Effector memory CD8-positive, alpha-beta T cell (primary cell): ENCODE results near the gene FCHO1.
"Not testable (repeated sequence)": the region's sequence is repeated elsewhere in the genome, so short reads cannot be mapped to it uniquely, and the experiment has no call there.

Experiments used
- ATAC-seq: fragments of 150-1000 bp; cut with Tn5 transposase; replicated peaks from 2 replicates; pipeline ENCODE4 v1.10.0; 2021; ENCODE audit warnings: mild to moderate bottlenecking, moderate library complexity
- DNase-seq, 3 experiments: peaks; one replicate each; pipeline ENCODE4 v3.0.0; 2021
- H3K27ac Mint-ChIP-seq, 2 donors: one replicate each; pipeline ENCODE4 v1.8.0; 2022; ENCODE audit warnings: mild to moderate bottlenecking in 2 of 2, mixed read lengths in 2 of 2, moderate library complexity in 2 of 2
- H3K27me3 Mint-ChIP-seq, 2 donors: one replicate each; pipeline ENCODE4 v1.8.0; 2022; ENCODE audit warnings: mixed read lengths in 2 of 2
- H3K36me3 Mint-ChIP-seq: one replicate; pipeline ENCODE4 v1.8.0; 2022; ENCODE audit warnings: mild to moderate bottlenecking, moderate library complexity, mixed read lengths; ENCODE audit not compliant: insufficient read depth
- H3K4me1 Mint-ChIP-seq, 2 donors: one replicate each; pipeline ENCODE4 v1.8.0; 2022; ENCODE audit warnings: low read depth in 2 of 2, mixed read lengths in 2 of 2
- H3K4me3 Mint-ChIP-seq, 2 donors: one replicate each; pipeline ENCODE4 v1.8.0; 2022; ENCODE audit warnings: mild to moderate bottlenecking in 2 of 2, mixed read lengths in 2 of 2, moderate library complexity in 2 of 2
- H3K9me3 Mint-ChIP-seq, 2 donors: one replicate each; pipeline ENCODE4 v1.8.0; 2022; ENCODE audit warnings: mixed read lengths in 2 of 2

Gene FCHO1

GRCh38 chr19:17778251-17778967 lies 27.1 kb downstream of the FCHO1 start:
- peaks cover 10 to 22% of the 10 kb centered on the region in 2 donors for H3K4me1 Mint-ChIP-seq

GRCh38 chr19:17778968-17779929 lies 28.0 kb downstream of the FCHO1 start:
- no peak for DNase-seq
- peaks cover 23% of the 10 kb centered on the region for H3K36me3 Mint-ChIP-seq
- no peaks in the 10 kb centered on the region for H3K27me3 Mint-ChIP-seq
- peak overlapping the region in 1 of 2 donors; percentile 5 for H3K4me3 Mint-ChIP-seq
- peak overlapping the region; percentile 39 to 65 for H3K27ac Mint-ChIP-seq
- no peak for ATAC-seq
- peaks cover 15 to 23% of the 10 kb centered on the region in 2 donors for H3K4me1 Mint-ChIP-seq
- H3K9me3 Mint-ChIP-seq: no peaks in the 10 kb centered on the region

More at GRCh38 chr19:17778251-17778967, 27.1 kb downstream of the FCHO1 start:
- H3K36me3 Mint-ChIP-seq: peaks cover 22% of the 10 kb centered on the region
- no peak for DNase-seq
- H3K27me3 Mint-ChIP-seq: no peaks in the 10 kb centered on the region
- peak; percentile 52 for ATAC-seq
- no peaks in the 10 kb centered on the region for H3K9me3 Mint-ChIP-seq
- H3K27ac Mint-ChIP-seq: peak overlapping the region; percentile 39 to 57
- no peak overlapping the region for H3K4me3 Mint-ChIP-seq

DNA sequence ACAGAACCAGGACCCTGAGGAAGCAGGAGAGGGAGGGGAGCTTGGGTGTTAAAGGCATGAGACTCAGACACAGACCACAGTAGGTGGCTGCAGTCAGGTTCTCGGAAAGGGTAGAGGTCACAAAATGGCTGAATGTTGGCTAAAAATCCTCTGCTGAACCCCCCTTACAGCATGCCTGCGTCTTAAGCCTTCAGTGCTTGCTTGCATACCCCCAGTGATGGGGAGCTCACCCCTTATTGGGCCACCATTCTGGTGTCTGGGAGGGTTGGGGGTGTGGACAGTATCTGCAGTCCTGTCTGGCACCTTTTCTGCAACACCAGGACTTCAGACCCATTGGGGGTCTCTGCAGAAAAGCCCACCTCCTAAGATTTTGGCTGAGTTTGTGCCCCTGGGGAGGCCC lies 29.5 kb downstream of the FCHO1 start:
- H3K4me1 Mint-ChIP-seq: peaks cover 13 to 24% of the 10 kb centered on the region in 2 donors

GRCh38 chr19:17783721-17784120 lies 32.4 kb downstream of the FCHO1 start:
- H3K27me3 Mint-ChIP-seq, H3K9me3 Mint-ChIP-seq, H3K4me3 Mint-ChIP-seq, DNase-seq, ATAC-seq: not testable (repeated sequence)
- peaks cover 36% of the 10 kb centered on the region for H3K36me3 Mint-ChIP-seq
- peak overlapping the region in 1 of 2 donors; percentile 35 for H3K27ac Mint-ChIP-seq
- H3K4me1 Mint-ChIP-seq: peaks cover 14 to 21% of the 10 kb centered on the region in 2 donors

More for the DNA sequence above, 29.5 kb downstream of the FCHO1 start:
- Mint-ChIP-seq H3K27me3 (no peaks in the 10 kb centered on the region), H3K9me3 (no peaks in the 10 kb centered on the region), H3K27ac (no peak overlapping the region), H3K36me3 (peaks cover 30% of the 10 kb centered on the region), H3K4me3 (no peak overlapping the region)
- ATAC-seq: no peak
- DNase-seq: no peak

- Mint-ChIP-seq H3K27ac (peak overlapping the region; percentile 35), H3K36me3 (peaks cover 36% of the 10 kb centered on the region), H3K4me3 (no peak overlapping the region), H3K27me3 (no peaks in the 10 kb centered on the region), H3K9me3 (no peaks in the 10 kb centered on the region), H3K4me1 (peaks cover 17 to 19% of the 10 kb centered on the region in 2 donors)
- ATAC-seq (peak; percentile 74), DNase-seq (peak; percentile 67 to 73 (median 70))
These were observed 33.1 kb downstream of the FCHO1 start for GRCh38 chr19:17784201-17785008.

GRCh38 chr19:17787274-17787913 lies 36.1 kb downstream of the FCHO1 start:
- Mint-ChIP-seq H3K27ac (no peak overlapping the region), H3K4me1 (peaks cover 24 to 35% of the 10 kb centered on the region in 2 donors), H3K27me3 (no peaks in the 10 kb centered on the region), H3K36me3 (peaks cover 31% of the 10 kb centered on the region), H3K9me3 (no peaks in the 10 kb centered on the region), H3K4me3 (no peak overlapping the region)
- ATAC-seq: no peak
- no peak for DNase-seq

GRCh38 chr19:17788632-17789031 lies 37.4 kb downstream of the FCHO1 start:
- peaks cover 0 to 1% of the 10 kb centered on the region in 2 donors for H3K27me3 Mint-ChIP-seq
- H3K27ac Mint-ChIP-seq: peak overlapping the region; percentile 73 to 92
- peaks cover 23% of the 10 kb centered on the region for H3K36me3 Mint-ChIP-seq
- H3K4me1 Mint-ChIP-seq: peaks cover 22 to 35% of the 10 kb centered on the region in 2 donors
- ATAC-seq (no peak), DNase-seq (no peak)
- H3K4me3 Mint-ChIP-seq: no peak overlapping the region
- H3K9me3 Mint-ChIP-seq: no peaks in the 10 kb centered on the region

DNA sequence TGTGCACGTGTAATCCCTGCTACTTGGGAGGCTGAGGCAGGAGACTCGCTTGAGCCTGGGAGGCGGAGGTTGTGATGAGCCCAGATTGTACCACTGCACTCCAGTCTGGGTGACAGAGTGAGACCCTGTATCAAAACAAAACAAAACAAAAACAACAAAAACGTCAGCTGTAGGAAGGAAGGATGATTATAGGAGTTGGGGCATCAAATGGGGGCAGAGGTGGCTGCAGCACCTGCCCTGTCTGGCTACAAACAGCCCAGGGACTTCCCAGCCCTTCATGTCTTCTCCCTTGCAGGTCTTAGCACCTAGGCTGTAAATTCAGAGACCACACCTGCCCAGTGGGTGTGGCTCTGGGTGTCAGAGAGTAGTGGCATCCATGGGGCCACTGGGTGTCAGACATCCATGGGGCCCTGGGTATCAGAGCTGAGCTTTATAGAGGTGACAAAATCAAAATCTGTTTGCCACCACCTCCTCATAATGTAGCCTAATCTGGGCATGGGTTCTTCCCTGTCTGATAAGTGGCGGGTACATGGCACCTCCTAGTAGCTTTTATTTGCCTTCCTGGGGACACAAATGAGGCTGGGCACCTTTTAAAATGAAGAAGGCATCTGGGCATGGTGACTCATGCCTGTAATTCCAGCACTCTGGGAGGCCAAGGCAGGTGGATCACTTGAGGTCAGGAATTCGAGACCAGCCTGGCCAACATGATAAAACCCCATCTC lies 38.9 kb downstream of the FCHO1 start:
- peak overlapping the region; percentile 38 to 92 for H3K27ac Mint-ChIP-seq
- peak; percentile 79 for ATAC-seq
- H3K27me3 Mint-ChIP-seq: peaks cover 0 to 17% of the 10 kb centered on the region in 2 donors
- no peak overlapping the region for H3K4me3 Mint-ChIP-seq
- peaks cover 13% of the 10 kb centered on the region for H3K36me3 Mint-ChIP-seq
- no peak for DNase-seq
- H3K9me3 Mint-ChIP-seq: no peaks in the 10 kb centered on the region
- peaks cover 25 to 32% of the 10 kb centered on the region in 2 donors for H3K4me1 Mint-ChIP-seq

DNA sequence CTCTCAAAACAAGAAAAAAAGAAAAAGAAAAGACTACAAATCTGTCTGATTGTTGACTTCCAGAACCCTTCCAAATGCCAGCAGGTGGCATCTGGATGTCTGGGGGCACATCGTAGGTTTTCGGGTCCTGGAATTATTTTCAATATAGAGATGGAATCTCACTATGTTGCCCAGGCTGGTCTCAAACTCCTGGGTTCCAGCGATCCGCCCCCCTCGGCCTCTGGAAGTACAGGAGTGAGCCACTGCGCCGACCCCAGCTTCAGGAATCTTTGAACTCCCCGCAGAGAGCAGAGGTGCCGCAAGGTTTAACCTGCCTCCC lies 43.1 kb downstream of the FCHO1 start:
- Mint-ChIP-seq H3K4me1 (peaks cover 22 to 31% of the 10 kb centered on the region in 2 donors), H3K27ac (no peak overlapping the region), H3K36me3 (no peaks in the 10 kb centered on the region), H3K27me3 (peaks cover 0 to 25% of the 10 kb centered on the region in 2 donors), H3K4me3 (peak overlapping the region; percentile 38 to 59), H3K9me3 (no peaks in the 10 kb centered on the region)
- ATAC-seq (no peak), DNase-seq (no peak)

DNA sequence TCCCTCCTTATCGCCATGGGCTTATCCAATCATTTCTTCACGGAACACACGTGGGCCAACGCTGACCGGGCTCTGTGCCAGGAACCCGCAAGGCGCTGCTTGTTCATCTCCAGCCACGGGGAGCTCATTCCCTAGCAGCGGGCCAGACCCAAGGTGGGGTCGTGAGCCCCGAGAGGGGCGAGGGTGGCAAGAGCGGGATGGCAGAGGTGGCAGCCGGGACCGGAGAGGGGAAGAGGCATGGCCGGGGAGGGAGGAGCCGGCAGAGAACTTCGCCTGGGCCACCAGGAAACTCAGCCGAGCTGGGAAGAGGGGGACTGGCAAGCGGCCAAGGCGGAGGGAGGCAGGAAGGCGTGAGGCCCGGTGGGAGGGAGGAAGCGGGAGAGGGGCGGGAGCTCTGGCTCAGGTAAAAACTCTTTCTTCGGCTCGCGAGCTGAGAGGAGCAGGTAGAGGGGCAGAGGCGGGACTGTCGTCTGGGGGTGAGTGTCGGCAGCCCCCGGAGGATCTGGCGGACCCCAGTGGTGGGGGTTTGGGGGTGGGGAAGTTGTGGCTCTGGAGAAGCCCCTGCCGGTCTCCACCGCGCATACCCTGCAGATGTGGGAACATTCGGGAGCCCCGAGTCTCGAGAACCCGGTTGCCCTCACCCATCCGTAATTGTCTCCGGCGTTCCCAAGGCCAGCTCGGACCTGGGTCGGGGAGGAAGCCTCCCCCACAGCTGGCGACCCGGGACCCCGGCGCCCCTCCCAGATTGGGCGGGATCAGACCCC lies 43.6 kb downstream of the FCHO1 start, which contains the start of gene B3GNT3:
B3GNT3 (plus strand) TSS at position 408 of the 764 bp plus-strand sequence. CDS start 12,670 bp downstream, outside the sequence.
- H3K27ac Mint-ChIP-seq: peak within 1 kb of the TSS; percentile 5 to 8
- H3K4me1 Mint-ChIP-seq: peaks cover 22 to 27% of the 10 kb centered on the region in 2 donors
- peak within 1 kb of the TSS; percentile 38 to 59 for H3K4me3 Mint-ChIP-seq
- H3K36me3 Mint-ChIP-seq: no peaks in the 10 kb centered on the region
- no peak for ATAC-seq
- H3K27me3 Mint-ChIP-seq: peaks cover 0 to 25% of the 10 kb centered on the region in 2 donors
- no peak for DNase-seq
- no peaks in the 10 kb centered on the region for H3K9me3 Mint-ChIP-seq

DNA sequence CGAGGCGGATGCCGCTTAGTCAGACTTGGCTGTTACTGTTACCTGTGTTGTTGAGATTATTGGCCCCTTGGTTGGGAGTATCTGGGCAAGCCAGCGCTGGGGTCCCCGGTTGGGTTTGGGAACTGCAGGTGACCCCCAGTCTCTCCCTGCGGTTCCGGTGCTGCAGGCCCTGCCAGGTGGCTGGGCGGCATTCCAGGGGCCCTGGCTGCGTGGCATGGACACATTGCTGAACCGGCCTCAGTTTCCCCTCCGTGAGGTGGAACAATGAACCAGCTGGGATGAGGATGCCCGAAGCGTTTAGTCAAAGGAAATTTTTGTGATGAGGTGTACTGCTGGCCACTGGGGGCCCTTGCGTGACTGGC lies 44.2 kb downstream of the FCHO1 start:
- H3K9me3 Mint-ChIP-seq: no peaks in the 10 kb centered on the region
- H3K4me1 Mint-ChIP-seq: peaks cover 16 to 23% of the 10 kb centered on the region in 2 donors
- peak overlapping the region in 1 of 2 donors; percentile 8 for H3K27ac Mint-ChIP-seq
- no peak for DNase-seq
- peak overlapping the region in 1 of 2 donors; percentile 59 for H3K4me3 Mint-ChIP-seq
- H3K27me3 Mint-ChIP-seq: peaks cover 0 to 25% of the 10 kb centered on the region in 2 donors
- H3K36me3 Mint-ChIP-seq: no peaks in the 10 kb centered on the region
- ATAC-seq: no peak
